Measurements from ENCODE around the gene KANSL1. TPM values are rescaled to one million over a fixed set of nuclear protein-coding genes. Genes with fewer than 3 reads are reported as not detected.

KANSL1 gene
- total and polyA plus RNA-seq, 9 of the 15 experiments (the other 6 are each of a cell fraction or from before 2014, with no cell fraction given), result 3.6 to 55.4 (median 31.8) TPM

DNA sequence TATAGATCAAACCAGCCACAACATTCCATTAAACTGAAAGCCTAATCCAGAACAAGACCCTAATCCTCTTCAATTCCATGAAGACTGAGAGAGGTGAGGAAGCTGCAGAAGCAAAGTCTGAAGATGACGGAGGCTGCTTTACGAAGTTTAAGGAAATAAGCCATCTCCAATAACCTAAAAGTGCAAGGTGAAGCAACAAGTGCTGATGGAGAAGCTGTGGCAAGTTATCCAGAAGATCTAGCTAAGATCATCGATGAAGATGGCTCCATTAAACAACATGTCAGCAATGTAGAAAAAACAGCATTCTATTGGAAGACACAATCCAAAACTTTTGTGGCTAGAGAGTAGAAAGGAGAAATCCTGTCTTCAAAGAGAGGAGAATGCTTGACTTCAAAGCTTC, 69.6 kb downstream of the KANSL1 start (continued):
- TF ChIP-seq SRSF3 (IDR thresholded peaks at IDR 0.05; ENCODE audit: insufficient read depth, low read length), result no peak
- no peak for TF ChIP-seq TOE1 (IDR thresholded peaks at IDR 0.05; ENCODE audit: borderline replicate concordance)
- no peak for TF ChIP-seq TOE1 (CRISPR knock-in tag; IDR thresholded peaks at IDR 0.05; ENCODE audit: borderline replicate concordance, low read depth)
- no peak for TF ChIP-seq FOXK2 (conservative IDR thresholded peaks at IDR 0.05 in 1 of 2, IDR thresholded peaks at IDR 0.05 in 1 of 2; ENCODE audit: low read depth in 2 of 2)
- no peak for TF ChIP-seq ZNF444 (CRISPR knock-in tag; IDR thresholded peaks at IDR 0.05)
- TF ChIP-seq, protein P1, sequence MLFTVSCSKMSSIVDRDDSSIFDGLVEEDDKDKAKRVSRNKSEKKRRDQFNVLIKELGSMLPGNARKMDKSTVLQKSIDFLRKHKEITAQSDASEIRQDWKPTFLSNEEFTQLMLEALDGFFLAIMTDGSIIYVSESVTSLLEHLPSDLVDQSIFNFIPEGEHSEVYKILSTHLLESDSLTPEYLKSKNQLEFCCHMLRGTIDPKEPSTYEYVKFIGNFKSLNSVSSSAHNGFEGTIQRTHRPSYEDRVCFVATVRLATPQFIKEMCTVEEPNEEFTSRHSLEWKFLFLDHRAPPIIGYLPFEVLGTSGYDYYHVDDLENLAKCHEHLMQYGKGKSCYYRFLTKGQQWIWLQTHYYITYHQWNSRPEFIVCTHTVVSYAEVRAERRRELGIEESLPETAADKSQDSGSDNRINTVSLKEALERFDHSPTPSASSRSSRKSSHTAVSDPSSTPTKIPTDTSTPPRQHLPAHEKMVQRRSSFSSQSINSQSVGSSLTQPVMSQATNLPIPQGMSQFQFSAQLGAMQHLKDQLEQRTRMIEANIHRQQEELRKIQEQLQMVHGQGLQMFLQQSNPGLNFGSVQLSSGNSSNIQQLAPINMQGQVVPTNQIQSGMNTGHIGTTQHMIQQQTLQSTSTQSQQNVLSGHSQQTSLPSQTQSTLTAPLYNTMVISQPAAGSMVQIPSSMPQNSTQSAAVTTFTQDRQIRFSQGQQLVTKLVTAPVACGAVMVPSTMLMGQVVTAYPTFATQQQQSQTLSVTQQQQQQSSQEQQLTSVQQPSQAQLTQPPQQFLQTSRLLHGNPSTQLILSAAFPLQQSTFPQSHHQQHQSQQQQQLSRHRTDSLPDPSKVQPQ (CRISPR knock-in tag; IDR thresholded peaks at IDR 0.05; ENCODE audit: borderline replicate concordance), result no peak

- H2AFZ ChIP-seq (ENCODE audit: low read depth, low read length), result no peak overlapping the region
- peaks cover 9% of the 10 kb centered on the region; the same call in 2 of the 3 replicates for H3K36me3 ChIP-seq (ENCODE audit: control insufficient read depth, insufficient read depth, low read length)
- no peak overlapping the region for H3K4me3 ChIP-seq
- in situ Hi-C loops (cut with MboI) (loop anchor here (10.0 kb wide), 1 partner anchor 548 kb away; no protein-coding TSS in a partner anchor), intact Hi-C loops (cut with micrococcal nuclease) (no loop called here)
- H3K4me1 ChIP-seq (replicated peaks in 1 of 2; ENCODE audit: control insufficient read depth in 2 of 2, insufficient read depth in 2 of 2, low read length in 2 of 2), result peaks cover 0 to 19% of the 10 kb centered on the region in 2 experiments; a peak in 3 of 5 replicates
- no peak for ATAC-seq
- H3K9me1 ChIP-seq (ENCODE audit: control insufficient read depth, insufficient read depth, low read length), result peaks cover 3% of the 10 kb centered on the region
- no peak overlapping the region for H3K27ac ChIP-seq (ENCODE audit: extremely low read depth, low read depth, low read length)
- peaks cover 98% of the 10 kb centered on the region for H3K79me2 ChIP-seq (ENCODE audit: control insufficient read depth, insufficient read depth, low read length)
- no peak for TF ChIP-seq EP300 (IDR thresholded peaks at IDR 0.05; ENCODE audit: low read length)
- BruUV-seq (replicated peaks), result no TSS peak
- FAIRE-seq, result no peak
- POLR2A ChIA-PET, result interaction anchor here (2.6 kb wide), 1 partner anchor 23 kb away, joined by 11 read pairs; no protein-coding TSS in a partner anchor
- H3K4me2 ChIP-seq (ENCODE audit: insufficient read depth, low read length), result no peak overlapping the region
- no peak for DNase-seq (ENCODE audit: extremely low read depth in 1 of 4, low spot score in 3 of 4)
- 85% methylated on average over 6 of the region's 6 CpGs for WGBS (ENCODE audit: insufficient coverage, low coverage, missing lambda C conversion rate)
- peaks cover 44% of the 10 kb centered on the region for H4K20me1 ChIP-seq (replicated peaks; ENCODE audit: control insufficient read depth, insufficient read depth, low read length)
- no peaks in the 10 kb centered on the region for H3K27me3 ChIP-seq (ENCODE audit: control insufficient read depth in 2 of 2, insufficient read depth in 2 of 2, low read length in 2 of 2)
- H3K9me3 ChIP-seq (replicated peaks; ENCODE audit: control insufficient read depth, insufficient read depth, low read depth, low read length), result no peaks in the 10 kb centered on the region
- H3K9ac ChIP-seq (ENCODE audit: insufficient read depth in 1 of 2, low read depth in 2 of 2, low read length in 2 of 2), result no peak overlapping the region
- CTCF ChIA-PET (ENCODE audit: low intra/inter-chr PET ratio), result no interaction called here
Measured at GRCh38 chr17:46122486-46122871, 70.8 kb downstream of the KANSL1 start.

All from K562 (cell line).